Activated CD4-positive, CD25-positive, alpha-beta regulatory T cell (primary cell): Measurements from ENCODE around the gene PARN.
"Not testable (repeated sequence)": the region's sequence is repeated elsewhere in the genome, so short reads cannot be mapped to it uniquely, and the experiment has no call there.

Source experiments
- DNase-seq, 4 experiments: peaks; one replicate each; lab custom pipeline; 2025; lab: John Stamatoyannopoulos, UW

Gene PARN

DNA sequence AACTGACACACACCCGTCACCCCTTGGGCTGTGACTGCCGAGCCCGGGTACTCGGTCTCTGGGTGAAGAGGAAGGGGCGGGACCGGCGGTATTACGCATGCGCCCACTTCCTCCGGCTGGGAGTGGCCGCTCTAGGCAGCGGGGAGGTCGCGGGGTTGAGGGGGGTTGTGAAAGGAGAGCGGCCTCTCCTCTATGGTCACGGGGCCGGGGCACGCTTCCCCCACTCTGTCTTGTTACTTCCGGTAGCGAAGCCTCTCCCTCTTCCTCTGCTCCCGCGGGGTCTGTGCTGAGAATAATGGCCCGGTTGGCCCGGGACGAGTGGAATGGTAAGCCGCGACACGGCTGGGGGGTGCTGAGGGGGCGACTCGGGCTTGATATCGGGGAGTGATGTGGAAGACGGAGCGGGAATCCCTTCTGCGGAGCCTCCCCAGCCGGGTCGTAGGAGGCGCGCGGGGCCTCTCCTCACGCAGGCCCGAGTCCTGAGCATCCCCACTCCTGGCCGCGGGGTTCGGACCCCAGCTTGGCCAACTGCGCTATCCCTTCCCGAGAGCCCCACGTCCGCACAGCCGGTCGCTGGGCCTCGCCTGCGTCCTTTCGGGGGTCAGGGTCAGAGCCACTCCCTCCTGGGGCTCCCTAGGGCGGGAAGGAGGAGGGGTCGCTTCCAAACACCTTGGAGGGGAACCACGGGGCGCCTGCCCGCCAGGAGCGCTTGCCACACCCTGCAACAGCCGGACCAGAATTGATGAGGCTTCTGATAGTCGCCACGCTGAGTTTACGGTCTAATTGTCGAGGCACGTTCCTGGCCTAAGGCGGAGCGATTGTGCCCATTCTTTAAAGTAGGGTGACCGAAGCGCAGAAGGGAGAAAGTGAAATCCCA lies 2.9 kb upstream of the PARN start, which contains the start of gene BFAR:
Gene BFAR, plus strand, starts transcription at position 259 of the 877 bp plus-strand sequence. CDS start 11,396 bp downstream, outside the sequence.
- DNase-seq, result peak; percentile 98 to 99 (median 98)

DNA sequence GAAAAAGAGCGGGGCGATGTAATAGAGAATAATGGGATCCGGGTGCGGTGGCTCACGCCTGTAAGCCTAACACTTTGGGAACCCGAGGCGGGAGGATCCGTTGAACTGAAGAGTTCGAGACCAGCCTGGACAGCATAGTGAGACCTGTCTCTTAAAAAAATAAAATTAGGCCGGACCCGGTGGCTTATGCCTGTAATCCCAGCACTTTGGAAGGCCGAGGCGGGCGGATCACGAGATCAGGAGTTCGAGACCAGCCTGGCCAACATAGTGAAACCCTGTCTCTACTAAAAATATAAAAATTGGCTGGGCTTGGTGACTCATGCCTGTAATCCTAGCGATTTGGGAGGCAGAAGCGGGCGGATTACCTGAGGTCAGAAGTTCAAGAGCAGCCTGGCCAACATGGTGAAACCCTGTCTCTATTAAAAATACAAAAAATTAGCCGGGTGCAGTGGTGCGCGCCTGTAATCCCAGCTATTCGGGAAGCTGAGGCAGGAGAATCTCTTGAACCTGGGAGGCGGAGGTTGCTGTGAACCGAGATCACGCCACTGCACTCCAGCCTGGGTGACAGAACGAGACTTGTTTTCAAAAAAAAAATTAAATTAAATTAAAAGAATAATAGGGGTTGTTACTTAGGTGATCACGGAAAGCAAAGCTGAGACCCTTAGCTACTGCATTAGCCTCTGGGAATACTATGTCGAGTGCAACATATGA lies 715 bp upstream of the PARN start:
- peak in 1 of 4 experiments; percentile 35 for DNase-seq

DNA sequence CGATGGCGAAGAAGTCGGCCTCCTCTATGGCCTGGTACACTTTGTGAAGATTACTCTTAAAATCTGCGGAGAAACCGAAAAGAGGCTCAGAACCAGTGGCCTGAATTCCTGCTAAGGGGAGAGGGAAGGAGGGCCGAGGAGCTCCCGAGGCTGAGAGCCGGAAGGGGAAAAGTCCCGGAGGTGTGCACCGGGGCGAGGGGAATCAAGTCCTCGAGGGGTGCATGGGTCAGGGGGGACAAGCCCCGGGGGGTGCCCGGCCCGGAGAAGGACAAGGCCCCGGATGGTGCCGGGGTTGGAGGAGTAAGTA lies 495 bp downstream of the PARN start:
- no peak for DNase-seq

DNA sequence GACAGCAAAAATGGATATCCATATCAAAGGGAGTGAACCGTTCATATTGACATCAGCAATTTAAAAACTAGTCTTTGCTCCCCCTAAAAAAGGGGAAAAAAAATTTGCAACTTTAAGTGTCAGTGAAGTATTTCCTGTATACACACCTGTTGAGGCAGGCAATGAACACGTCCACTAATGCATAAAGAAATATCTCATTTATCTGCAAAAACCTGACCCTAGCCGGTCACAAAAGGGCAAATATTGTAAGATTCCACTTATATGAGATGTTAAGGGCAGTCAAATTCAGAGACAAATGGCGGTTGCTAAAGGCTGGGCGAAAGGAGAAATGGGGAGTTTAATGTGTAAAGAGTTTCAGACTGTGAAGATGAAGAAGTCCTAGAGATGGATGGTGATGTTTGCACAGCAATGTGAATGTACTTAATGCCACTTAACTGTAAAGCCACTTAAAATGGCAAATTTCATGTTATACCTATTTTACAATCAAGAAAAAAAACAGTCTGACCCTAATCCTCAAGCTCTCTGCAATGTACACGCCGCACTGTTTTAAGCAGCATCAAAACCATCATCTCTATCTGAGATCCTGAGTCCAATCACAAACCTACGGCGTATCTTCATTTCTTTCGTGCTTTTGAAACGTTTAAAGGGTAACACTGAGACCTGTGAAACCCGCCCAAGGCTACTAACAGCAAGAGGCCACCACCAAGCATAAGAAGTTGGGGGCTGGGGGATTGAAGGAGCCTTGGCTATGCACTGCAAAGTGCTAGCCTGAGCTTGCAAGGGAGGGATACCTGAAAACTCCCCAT lies 1.1 kb downstream of the PARN start:
- no peak for DNase-seq

DNA sequence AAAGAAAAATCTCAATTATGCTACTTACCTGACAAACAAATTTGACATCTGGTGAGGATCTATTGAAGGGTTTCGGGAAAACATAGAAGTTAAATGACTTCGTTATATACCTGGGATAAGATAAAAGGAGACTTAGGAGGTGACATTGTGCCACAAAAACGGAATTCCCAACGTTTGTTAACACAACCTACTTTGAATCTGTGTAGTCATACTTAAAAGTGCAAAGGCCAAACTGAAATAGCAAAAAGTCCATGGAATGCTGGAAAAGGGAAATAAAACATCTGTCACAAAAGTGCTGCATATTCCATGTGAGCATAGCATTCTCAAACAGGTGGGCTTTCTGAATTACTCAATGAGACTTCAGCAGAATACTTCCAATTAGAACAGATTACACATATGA lies 3.0 kb downstream of the PARN start:
- no peak for DNase-seq

DNA sequence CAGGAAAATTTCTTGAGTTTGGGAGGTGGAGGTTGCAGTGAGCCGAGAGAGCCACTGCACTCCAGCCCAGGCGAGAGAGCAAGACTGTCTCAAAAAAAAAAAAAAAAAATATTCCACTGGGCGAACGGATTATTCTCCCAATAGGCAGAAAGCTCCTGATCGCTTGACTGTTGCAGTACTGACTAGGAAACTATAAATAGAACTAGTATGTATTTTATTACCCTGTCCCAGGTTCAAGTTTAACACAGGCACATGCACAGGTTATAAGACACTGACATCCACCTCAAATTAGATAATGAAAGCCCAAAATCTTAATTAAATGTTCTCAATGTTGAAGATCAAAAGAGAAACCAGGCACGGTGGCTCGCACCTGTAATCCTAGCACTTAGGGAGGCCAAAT lies 11.5 kb downstream of the PARN start:
- no peak for DNase-seq

DNA sequence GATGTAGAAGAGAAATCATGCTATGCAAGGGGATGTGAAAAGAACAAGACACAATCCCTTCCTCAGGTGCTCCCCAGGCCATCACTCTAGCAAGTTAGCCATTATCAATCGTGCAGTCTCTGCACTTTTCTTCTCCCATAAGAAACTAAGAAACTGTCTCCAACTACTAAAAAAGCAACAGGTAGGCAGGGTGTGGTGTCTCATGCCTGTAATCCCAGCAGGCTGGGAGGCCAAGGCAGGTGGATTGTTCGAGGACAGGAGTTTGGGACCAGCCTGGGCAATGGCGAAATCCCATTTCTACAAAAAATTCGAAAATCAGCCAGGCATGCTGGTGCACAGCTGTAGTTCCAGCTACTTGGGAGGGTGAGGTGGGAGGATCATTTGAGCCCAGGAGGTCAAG lies 13.8 kb downstream of the PARN start:
- DNase-seq, result no peak

DNA sequence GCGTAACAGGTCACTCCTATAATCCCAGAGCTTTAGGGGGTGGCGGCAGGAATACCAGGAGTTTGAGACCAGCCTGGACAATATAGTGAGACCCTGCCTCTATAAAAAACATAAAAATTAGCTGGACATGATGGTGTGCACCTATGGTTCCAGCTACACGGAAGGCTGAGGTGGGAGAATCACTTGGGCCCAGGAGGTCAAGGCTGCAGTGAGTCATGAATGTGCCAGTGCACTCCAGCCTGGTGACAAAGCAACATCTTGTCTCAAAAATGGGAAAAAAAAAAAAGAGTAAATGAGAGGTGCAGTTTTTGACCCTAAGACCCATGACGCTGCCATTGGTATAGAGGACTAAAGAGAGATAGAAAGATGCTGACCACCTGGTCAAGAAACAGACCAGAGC lies 16.1 kb downstream of the PARN start:
- DNase-seq, result no peak

DNA sequence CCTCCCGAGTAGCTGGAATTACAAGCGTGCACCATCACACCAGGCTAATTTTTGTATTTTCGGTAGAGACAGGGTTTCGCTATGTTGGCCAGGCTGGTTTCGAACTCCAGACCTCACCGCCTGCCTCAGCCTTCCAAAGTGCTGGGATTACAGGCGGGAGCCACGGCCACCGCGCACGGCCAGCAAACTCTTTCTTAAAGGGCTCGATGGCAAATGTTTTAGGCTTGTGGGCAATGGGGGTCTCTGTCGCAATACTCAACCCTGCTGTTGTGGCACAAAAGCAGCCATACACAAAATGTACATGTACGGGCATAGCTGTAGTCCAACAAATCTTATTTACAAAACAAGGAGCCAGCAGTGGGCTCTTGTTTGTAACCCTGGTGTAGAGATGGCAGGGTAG lies 18.4 kb downstream of the PARN start:
- no peak for DNase-seq

DNA sequence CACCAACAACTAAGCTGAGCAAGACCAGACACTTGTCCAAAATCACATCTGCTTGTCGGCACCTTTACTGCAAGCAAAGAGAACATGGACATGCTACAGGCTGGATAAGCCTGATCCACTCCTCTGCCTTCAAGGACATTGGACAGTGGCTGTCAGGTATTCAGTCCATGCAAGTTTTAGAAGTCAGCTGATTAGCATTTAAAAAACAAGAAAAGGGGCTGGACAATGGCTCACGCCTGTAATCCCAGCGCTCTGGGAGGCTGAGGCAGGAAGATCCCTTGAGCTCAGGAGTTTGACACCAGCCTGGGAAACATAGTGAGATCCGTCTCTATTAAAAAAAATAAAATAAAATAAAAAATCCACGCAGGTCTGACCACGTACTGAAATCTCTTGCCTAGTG lies 20.3 kb downstream of the PARN start:
- DNase-seq, result no peak

DNA sequence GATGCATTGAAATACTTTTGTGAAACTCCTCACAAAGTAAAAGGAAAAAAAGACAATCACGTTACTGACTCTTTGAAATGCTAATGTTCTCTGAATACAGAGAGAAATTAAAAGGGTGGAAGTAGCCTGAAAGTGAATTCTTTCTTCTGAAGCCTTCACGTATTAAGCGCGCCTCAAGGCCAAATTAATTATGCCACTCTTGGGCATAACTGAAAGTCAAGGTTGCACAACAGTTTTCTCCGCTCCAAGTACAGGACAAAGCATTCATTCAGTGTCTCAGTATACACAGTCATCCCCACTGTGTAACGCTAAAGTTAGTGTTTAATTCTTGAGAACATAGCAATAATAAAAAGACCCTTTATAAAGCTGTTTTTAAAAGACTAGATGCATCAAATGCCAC lies 21.5 kb downstream of the PARN start:
- DNase-seq, result no peak

DNA sequence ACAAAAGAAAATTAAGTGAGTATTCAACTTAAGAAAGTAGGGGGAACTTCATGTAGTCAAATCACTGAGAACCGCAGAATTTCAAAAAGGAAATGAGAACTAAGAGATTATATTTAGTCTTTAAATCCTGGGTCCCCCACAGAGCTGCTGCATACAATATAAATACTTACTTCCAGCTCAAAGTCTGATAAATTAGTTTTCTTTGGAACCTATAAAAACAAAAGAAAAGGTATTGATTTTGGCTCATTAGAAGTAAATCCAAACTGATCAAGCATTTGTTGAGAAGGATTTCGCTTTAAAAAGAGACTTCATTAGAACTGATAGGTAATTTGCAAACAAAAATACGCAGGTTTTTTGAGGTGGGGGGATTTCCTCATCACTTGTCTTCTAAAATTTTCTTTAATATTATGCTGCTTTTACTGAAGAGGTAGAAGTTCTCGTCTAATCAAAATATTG lies 21.9 kb downstream of the PARN start:
- DNase-seq, result no peak

DNA sequence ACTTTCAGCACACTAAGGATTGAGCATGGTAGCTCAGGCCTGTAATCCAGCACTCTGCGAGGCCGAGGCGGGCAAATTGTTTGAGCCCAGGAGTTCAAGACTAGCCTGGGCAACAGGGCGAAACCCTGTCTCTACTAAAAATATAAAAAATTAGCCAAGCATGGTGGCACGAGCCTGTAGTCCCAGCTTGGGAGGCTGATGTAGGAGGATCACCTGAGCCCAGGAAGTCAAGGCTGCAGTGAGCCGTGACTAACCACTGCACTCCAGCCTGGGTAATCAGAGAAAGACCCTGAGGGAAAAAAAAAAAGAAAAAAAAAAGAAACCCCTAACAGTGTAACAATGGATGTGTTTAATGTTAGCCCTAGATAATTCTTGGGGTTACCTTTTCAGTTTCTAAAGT lies 24.0 kb downstream of the PARN start:
- DNase-seq, result no peak

DNA sequence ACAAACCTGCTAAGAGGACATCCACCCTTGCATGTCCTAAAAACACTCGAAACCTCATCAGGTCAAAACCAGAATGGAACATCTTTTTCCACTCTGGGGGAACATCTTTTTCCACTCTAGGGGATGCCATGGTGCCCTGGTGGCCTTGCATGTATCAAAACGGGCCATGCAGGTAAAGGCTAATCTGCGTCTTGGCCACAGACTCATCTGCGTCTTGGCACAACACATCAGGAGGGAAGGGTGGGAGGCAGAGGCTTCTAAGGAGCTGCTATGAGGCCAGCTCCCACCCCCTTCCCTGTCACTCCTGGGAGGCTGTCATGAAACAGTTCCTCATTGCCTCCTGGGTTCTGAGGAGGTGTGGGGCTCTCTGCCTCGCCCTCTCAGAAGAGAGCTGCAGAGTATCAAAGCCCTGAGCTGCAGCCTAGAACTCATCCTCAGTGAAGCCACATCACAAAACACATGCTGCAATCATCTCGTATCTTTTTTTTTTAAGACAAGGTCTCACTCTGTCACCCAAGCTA lies 27.6 kb downstream of the PARN start:
- no peak for DNase-seq

DNA sequence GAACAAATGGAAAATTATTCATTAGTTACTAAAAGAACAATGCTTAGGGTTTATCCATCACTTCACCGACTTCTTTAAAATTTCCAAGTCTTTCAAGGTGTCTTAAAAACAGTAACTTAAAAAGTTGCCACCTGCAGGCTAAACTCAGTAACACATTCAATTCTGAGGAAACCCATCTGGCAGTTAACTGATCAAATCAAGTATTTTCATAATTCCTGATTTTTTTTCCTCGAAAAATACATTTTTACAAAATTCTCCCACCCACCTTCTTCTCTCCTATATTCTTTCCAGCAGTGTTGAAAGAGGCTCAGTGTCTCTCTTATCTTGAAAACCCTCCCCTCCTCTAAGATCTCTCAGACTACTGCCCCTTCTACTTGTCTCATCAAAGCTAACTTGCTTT lies 29.9 kb downstream of the PARN start:
- no peak for DNase-seq

DNA sequence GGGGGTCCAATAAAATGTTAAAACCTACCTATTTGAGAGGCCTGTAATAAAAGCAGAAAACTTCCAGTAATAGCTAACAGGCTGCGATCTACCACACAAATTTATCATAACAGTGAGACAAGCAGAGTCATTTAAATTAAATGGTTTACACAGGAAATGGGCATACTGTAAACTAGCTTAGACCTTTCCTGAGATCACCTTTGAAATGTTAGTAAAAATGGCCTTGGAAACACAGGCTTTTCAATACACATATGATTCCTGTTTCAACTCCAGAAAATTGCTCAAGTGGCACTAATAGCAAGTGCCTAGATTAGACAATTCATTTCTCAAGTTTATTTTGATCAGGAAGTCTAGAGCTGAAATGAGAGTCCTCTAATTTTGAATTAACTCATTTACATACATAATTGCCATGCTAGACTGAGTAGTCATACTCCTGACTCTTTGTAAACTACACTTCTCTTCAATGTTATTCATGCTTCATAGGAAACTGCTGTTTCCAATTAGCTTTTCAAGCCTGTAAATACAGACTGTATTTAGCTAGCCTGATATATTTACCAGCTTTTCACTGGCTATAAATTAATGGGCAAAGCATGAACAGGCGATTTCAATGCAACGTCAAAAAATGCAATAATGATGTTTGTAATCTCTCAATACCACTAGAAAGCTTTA lies 43.3 kb downstream of the PARN start:
- DNase-seq, result no peak

DNA sequence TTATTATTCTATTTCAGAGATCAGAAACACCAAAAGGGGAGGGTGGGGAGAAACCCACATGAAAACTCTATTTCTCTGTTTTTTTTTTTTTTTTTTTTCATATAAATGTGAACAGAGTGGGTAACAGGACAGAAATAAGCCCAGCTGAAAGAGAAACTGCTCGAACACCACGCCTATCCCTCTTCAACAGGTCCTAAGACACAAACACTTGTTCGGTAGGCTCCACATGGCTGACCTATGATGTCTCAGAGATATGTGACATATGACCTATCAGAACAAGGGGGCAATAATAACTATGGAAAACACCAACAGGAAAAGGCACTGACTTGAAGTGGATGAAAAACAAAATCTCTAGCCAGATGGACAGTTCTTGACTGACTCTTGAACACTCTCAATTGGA lies 44.8 kb downstream of the PARN start:
- DNase-seq, result no peak

DNA sequence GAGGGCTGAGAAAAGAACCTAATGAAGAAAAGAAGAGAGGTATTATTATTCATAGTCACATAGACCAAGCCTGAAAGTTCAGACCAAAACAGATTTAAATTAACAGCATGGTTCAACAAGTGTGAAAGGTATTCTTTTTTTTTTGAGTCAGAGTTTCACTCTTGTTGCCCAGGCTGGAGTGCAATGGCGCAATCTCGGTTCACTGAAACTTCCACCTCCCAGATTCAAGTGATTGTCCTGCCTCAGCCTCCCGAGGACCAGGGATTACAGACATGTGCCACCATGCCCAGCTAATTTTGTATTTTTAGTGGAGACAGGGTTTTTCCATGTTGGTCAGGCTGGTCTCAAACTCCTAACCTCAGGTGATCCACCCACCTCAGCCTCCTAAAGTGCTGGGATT lies 49.1 kb downstream of the PARN start:
- DNase-seq, result not testable (repeated sequence)

DNA sequence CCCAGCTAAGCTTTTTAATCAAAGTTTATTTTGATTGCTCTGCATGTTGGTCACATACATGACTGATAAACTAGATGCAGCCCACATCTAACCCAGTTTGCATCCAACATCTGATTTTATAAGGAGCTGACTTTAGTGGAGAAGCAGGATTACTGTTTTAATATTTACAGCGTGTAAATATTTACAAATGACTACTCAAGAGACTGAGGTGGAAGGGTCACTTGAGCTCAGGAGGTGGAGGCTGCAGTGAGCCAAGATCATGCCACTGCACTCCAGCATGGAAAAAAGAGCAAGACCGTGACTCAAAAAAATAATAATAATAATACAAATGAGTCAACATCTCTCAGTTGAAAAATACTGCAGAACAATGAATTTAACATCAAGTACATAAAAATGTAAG lies 50.8 kb downstream of the PARN start:
- no peak for DNase-seq

DNA sequence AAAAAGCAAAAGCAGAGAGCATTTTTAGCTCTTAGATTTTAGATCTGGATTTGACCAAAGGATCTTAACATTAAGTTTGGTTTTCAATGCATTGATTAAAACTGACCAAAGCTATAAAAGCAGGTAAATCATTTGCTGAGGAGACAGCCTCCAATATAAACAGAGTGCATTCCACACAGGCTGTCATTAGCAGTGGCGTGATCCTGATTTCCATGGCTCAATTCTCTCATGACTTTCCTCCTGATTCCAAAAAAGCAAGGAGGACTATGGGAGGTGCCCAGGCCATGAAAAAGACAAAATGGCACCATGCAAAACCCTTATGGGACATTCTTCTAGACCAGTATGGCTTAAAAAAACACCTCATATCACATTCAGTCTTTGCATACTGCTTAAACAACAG lies 53.5 kb downstream of the PARN start:
- no peak for DNase-seq

DNA sequence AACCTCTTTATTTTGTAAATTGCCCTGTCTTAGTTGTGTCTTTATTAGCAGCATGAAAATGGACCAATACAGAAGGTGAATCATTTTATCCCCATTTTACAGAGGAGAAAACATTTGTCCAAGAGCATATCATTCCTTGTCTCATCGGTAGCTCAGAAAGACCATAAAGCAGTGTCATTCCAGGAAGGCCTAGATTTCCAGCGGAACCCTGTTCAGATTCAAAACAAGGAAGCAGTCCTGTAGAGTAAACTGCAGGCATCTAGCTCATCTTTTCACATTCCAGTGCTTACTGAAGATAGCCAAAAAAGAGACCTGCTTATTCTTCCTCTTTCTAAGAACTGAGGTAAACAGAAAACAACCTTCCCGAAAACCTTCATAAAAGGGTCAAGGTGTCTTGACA lies 54.0 kb downstream of the PARN start:
- DNase-seq, result no peak
